ENCODE results near the gene NIPAL3. TPM values are rescaled to one million over a fixed set of nuclear protein-coding genes. Genes with fewer than 3 reads are reported as not detected.
"Not testable (repeated sequence)": the region's sequence is repeated elsewhere in the genome, so short reads cannot be mapped to it uniquely, and the experiment has no call there.

The NIPAL3 gene
- total RNA-seq, 1 donor from 2014 or later = 73.9 TPM

DNA sequence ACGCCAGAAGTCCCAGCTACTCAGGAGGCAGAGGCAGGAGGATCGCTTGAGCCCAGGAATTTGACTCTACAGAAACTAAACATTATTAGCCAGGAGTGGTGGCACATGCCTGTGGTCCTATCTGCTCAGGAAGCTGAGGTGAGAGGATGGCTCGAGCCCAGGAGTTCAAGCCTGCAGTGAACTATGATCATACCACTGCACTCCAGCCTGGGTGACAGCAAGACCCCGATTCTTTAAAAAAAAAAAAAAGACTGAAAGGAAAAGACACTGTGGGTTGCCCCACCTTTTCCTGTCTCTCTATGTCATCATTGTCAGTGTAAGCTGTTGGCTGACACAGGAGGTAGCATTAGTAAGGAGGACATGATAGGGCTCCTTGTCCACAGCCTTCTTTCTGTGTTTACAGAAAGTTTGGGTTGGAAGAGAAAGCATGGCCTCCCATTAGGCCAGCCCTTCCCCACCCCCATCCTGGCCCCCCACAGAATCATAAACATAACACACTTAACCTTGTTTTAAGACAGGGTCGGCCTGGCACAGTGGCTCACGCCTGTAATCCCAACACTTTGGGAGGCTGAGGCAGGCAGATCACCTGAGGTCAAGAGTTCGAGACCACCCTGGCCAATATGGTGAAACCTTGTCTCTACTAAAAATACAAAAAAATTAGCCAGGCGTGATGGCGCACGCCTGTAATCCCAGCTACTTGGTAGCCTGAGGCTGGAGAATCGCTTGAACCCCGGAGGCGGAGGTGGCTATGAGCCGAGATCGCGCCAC is 66.4 kb downstream of the NIPAL3 start:
- Histone ChIP-seq H3K4me1 (no peaks in the 10 kb centered on the region), H3K4me3 (no peak overlapping the region), H3K36me3 (no peaks in the 10 kb centered on the region), H3K9me3 (no peaks in the 10 kb centered on the region), H3K27me3 (no peaks in the 10 kb centered on the region), H3K27ac (no peak overlapping the region)
- no peak for TF ChIP-seq CTCF (IDR thresholded peaks at IDR 0.05)
- DNase-seq (ENCODE audit: low spot score in 2 of 2) = no peak
- intact Hi-C loops (cut with DNase I) = no loop called here

DNA sequence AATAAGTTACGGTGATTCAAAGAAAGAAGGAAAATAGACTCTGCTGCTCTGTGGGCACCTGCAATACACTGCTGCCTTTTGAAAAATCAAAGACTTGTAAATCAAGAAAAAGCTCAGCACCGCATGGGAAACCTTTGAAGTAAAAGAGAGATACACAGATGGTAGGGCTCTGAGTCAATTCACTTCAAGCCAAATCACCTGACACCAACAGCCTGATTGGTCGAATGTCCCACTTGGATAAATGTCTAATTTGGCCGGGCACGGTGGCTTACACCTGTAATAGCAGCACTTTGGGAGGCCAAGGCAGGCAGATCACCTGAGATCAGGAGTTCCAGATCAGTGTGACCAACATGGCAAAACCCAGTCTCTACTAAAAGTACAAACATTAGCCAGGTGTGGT is 67.8 kb downstream of the NIPAL3 start:
- DNase-seq (ENCODE audit: low spot score in 2 of 2) = no peak

DNA sequence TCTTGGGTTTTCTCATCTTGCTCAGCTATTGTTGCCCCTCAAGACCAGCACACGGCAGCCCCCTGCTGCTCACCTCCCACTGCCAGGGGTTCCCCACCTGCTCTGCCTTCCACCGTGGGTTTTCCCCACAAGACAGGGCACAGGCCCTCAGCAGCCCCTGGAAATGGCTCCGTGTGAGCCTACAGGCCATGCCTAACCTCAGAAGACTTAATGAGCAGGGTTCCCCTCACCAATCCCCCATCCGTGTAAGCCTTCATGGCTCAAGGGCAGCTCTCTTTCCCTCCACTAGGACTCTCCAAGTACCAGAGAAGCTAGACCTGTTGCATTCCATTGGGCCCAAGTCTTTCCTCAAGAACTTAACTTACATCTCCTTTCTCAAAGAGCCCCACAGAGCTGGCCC is 68.6 kb downstream of the NIPAL3 start:
- no peak for DNase-seq (ENCODE audit: low spot score in 2 of 2)
- H3K27me3 ChIP-seq = no peaks in the 10 kb centered on the region
- H3K9me3 ChIP-seq = no peaks in the 10 kb centered on the region
- intact Hi-C loops (cut with DNase I) = no loop called here
- H3K27ac ChIP-seq = no peak overlapping the region
- no peak overlapping the region for H3K4me3 ChIP-seq
- no peaks in the 10 kb centered on the region for H3K4me1 ChIP-seq
- TF ChIP-seq CTCF (IDR thresholded peaks at IDR 0.05) = no peak
- H3K36me3 ChIP-seq = no peaks in the 10 kb centered on the region

More for the DNA sequence above, 67.8 kb downstream of the NIPAL3 start:
- intact Hi-C loops (cut with DNase I) = no loop called here
- TF ChIP-seq CTCF (IDR thresholded peaks at IDR 0.05) = no peak
- Histone ChIP-seq H3K36me3 (no peaks in the 10 kb centered on the region), H3K27me3 (no peaks in the 10 kb centered on the region), H3K4me1 (no peaks in the 10 kb centered on the region), H3K4me3 (no peak overlapping the region), H3K9me3 (no peaks in the 10 kb centered on the region), H3K27ac (no peak overlapping the region)

- no peaks in the 10 kb centered on the region for H3K27me3 ChIP-seq
- no peak overlapping the region for H3K27ac ChIP-seq
- intact Hi-C loops (cut with DNase I) = no loop called here
- no peak for DNase-seq (ENCODE audit: low spot score in 2 of 2)
- no peaks in the 10 kb centered on the region for H3K9me3 ChIP-seq
- no peak overlapping the region for H3K4me3 ChIP-seq
- no peaks in the 10 kb centered on the region for H3K4me1 ChIP-seq
- no peak for TF ChIP-seq CTCF (IDR thresholded peaks at IDR 0.05)
- no peaks in the 10 kb centered on the region for H3K36me3 ChIP-seq
Measured at GRCh38 chr1:24486331-24487065, 70.9 kb downstream of the NIPAL3 start.

DNA sequence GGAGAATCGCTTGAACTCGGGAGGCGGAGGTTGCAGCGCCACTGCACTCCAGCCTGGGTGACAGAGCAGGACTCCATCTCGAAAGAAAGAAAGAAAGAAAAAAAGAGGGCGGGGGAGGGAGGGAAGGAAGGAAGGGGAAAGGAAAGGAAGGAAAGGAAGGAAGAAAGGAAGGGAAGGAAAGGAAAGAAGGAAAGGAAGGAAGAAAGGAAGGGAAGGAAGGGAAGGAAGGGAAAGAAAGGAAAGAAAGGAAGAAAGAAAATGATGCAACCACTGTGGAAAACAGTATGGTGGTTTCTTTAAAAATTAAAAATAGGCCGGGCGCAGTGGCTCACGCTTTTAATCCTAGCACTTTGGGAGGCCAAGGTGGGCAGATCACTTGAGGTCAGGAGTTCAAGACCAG is 71.9 kb downstream of the NIPAL3 start:
- H3K36me3 ChIP-seq = no peaks in the 10 kb centered on the region

GRCh38 chr1:24488159-24488558 is 72.6 kb downstream of the NIPAL3 start:
- intact Hi-C loops (cut with DNase I); H3K27me3 ChIP-seq; H3K27ac ChIP-seq; H3K36me3 ChIP-seq; H3K4me3 ChIP-seq; H3K4me1 ChIP-seq; H3K9me3 ChIP-seq; DNase-seq (ENCODE audit: low spot score in 2 of 2): not testable (repeated sequence)

More for the DNA sequence above, 71.9 kb downstream of the NIPAL3 start:
- H3K27me3 ChIP-seq = no peaks in the 10 kb centered on the region
- H3K27ac ChIP-seq = no peak overlapping the region
- TF ChIP-seq CTCF (IDR thresholded peaks at IDR 0.05) = no peak
- no peak for DNase-seq (ENCODE audit: low spot score in 2 of 2)
- intact Hi-C loops (cut with DNase I) = no loop called here
- H3K4me3 ChIP-seq = no peak overlapping the region
- H3K9me3 ChIP-seq = no peaks in the 10 kb centered on the region
- H3K4me1 ChIP-seq = no peaks in the 10 kb centered on the region

All from ascending aorta (tissue), 2 donors.